Stimulated activated CD8-positive, alpha-beta memory T cell treated with anti-CD3 and anti-CD28 coated beads, Interleukin-12 subunit alpha, Interleukin-12 subunit beta, amount 100 ng/mL, for 24 hours (primary cell): Measurements from ENCODE around the gene PXDC1.

Experiments
- DNase-seq: peaks from one replicate; pipeline ENCODE4 v3.0.0-alpha.2; 2020; ENCODE audit errors: extremely low read depth

The PXDC1 gene

DNA sequence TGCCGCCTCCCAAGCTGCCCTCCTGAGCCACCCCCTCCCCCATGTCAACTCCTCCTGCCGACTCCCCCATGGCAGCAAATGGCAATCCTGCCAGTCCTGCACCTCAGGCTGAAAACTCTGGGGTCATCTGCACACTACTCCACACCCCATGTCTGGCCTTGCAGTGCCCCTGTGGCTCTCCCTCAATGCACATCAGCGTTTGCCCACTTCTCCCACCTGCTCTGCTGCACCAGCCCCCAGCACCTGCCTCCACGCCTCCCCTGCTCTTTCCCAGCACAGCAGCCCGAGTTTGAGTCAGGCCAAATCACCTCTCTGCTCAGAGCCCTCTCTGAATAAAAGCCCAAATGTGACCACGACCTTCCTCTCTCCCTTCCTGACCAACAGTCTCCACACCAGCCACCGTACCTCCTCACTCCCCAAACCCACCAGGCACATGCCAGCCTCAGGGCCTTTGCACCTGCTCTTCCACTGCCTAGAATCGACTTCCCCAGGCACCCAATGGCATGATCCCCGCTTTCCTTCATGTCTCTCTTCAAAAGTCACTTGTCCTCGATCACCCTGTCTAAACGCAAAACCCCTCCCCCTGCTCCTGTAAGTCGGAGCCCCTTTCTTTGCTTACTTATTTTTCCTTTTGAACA, 4.3 kb downstream of the PXDC1 start:
- DNase-seq = no peak

DNA sequence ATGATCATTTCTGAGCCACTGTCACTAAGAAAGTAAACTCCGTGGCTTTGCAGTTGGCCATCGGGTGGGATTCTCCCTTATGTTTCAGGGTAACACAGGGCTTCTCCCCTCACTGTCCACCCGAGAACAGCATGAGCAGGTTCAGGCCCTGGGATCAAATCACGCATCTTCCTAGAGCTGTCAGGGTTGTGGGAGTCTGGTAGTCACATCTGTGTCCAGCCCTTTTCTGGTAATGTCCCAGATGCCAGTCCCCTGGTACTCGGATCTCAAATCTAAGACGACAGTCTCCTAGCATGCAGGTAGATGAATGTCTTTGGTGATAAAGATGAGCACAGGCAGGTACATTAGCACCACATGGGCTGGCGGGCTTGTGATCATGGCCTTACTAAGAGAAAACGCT, 4.8 kb downstream of the PXDC1 start:
- no peak for DNase-seq

DNA sequence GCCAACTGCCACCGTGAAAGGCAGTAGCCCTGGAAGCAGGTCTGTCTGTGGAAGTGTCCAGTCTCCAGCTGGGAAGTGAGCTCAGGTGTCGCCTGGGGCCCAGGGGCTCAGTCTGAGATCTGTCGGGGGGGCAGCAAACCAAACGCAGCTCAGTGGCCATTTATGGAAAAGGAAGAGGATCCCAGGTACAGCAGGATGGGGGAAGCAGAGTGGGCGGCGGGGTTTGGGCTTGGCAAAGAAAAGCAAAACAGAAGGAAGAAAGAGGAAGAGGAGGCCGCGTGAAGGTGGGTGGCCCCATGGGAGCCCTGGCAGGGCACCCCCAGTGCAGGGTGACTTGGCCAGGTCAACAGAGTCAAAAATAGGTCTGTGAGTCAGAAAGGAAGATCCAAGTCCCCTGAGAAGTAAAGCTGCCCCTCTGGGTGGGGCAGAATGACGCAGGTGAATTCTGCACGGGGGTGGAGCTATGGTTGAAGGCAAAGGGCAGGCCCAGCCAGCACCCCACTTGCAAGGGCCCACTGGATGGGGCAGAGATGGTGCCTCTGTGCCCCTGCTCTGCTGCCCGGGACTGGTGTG, 5.3 kb downstream of the PXDC1 start:
- DNase-seq = no peak

DNA sequence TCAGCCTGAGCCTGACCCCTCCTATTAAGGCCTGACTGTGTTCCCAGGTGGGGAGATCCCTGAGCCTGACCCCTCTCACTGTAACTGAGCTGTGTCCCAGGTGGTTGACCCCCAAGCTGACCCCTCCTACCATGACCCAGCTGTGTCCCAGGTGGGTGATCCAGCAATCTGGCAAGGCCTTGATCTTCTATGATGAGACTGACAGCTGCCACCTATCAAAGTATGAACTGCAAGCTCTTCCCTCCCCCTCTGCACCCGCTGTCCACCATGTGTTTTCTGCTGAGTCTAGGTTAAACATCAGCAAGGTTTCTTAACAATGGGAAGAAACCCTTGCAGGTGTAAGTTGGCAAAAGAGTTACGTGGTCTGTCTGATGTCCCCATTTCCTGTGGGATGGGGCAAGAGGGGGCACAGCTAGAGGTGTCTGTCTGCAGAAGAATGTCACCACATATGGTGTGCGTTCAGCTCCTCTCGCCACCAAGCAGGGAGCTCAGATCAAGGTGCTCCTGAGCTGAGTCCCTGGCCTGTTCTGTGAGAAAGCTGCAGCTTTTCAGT, 5.9 kb downstream of the PXDC1 start:
- no peak for DNase-seq

DNA sequence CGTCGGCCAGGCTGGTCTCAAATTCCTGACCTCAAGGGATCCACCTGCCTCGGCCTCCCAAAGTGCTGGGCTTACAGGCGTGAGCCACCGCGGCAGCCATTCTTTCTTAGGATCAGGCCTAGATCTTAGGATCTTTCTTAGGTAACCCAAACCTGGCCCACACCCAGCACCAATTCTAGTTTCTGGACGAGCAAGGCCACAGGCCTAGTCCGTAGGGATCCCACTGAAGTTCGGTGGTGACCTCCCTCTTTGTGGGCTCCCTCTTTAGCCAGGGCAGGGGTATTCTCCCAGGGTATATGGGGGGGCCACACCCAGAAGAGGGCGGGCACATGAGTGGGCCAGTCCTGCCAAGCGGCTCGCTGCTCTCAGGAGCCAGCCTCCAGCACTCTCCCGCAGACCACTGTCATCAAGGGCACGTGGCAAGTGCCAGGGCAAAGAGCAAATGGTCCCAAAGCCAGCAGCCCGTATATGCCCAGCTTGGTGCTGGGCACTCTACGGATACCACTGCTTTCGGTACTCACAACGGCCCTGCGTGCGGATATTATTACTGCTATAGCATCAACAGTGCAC, 6.5 kb downstream of the PXDC1 start:
- DNase-seq = no peak

DNA sequence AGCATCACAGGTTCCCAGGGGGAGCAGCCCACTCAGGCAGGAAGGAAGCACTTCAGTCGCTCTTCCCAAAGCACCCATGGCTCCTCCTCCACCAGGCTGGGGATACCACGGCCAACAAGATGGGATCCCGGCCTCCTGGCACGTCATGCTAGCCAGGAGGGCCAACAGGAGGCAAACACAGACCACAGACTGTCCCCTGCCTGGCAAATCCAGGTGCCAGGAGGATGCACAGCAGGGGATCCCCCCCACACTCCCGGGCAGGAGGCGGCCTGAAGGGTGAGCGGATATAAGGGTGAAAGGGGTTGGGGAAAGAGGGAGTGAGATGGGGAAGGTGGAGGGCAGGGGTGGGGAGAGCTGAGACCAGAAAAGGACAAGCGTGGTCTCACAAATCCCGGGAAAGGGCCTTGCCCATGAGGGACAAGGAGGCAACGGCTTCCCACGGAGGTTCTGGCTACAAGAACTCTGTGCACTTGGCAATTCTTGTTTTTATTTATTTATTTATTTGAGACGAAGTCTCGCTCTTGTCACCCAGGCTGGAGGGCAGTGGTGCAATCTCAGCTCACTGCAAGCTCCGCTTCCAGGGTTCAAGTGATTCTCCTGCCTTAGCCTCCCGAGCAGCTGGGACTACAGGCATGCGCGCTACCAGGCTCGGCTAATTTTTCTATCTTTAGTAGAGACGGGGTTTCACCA, 7.2 kb downstream of the PXDC1 start:
- DNase-seq = no peak

DNA sequence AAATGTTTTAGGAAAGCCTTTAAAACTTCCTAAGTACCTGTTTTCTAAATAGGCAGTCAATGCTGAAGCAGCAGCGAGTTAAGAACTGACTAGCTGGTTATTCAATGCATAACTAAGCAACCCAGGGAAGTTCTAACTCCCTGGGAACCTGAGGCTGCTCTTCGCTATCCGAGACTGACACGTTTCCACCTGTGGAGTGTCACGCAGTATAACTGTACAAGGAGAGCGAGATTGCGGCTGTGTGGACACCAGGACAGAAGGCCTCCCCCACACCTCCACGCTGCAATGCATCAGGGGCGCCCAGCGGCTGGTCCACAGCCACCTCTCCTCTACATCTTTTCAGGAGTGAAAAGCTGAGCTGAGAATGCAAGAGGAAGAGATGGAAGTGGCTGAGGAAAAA, 8.0 kb downstream of the PXDC1 start:
- DNase-seq = no peak

DNA sequence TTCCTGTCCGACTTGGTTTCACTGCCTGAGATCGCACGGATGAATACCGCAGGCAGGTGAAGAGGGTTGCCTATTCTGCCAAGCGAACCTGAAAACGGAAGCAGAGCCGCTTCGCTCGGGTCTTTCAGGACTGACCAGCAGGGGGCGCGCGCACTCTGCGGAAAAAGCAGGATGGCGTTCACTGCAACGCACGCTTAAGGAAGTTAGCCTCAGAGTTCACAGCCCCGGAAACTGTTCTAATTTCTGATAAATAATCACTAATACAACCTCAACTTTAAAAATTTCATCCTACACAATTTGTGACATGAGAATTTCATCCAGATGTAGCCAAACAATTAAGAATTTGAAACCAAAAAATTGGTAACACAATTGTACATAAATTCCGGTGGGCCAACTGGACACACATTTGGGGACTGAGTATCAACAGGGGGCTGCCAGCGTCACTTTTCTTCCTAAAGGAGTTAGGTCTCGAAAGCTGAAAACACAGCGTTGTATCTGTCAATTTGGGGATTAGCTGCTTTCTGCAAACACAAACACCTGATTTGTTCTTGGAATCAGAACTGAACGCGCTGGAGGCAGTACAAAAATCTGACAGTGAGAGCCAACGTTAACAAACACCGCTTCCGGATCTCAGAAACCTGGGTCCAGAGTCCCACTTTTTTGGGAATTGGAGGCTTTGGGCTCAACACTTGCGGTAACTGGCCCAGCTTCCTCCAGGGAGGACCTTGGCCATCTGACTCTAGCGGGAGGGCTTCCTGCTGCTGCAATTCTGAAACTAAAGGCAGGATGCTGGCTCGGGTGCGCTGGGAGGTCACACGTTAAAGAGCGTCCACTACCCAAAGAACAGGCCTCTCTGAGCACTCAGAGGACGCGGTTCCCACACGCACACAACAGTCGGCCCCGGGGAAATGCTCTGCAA, 8.8 kb downstream of the PXDC1 start:
- peak; percentile 60 for DNase-seq

DNA sequence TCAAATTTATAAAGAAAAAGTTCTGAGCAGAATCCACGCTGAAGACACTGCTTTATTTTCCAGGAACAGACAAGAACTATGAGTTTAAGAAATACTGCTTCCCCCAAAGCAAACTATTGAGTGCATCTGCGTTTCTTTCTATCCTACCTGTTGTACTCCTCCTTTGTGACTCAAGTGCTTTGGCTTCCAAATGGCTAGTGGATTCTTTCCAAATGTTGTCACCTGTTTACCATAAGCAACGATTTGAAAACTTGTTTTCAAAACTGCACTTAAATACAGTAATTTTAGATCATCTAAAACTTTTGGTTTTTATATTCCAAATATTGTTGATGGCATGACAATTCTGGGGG, 9.5 kb downstream of the PXDC1 start:
- DNase-seq = no peak

DNA sequence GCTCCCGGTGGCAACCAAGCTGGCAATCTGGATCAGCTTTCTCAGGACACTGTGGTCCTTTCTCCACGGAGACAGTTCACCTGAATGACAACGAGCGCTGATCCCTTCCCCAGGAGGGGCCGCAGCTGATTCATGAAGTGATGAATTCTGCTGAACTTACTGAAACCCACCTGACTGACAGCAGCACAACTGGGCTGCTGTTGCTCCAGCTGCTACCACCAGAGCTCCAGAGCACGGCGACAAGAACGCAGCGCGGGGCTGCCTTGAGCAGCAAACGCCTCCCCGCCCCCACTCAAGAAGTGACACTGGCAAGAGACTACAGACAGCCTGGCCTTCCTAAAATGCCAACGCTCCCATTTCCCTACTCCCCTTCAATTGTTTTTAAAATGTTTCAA, 10.0 kb downstream of the PXDC1 start:
- no peak for DNase-seq

DNA sequence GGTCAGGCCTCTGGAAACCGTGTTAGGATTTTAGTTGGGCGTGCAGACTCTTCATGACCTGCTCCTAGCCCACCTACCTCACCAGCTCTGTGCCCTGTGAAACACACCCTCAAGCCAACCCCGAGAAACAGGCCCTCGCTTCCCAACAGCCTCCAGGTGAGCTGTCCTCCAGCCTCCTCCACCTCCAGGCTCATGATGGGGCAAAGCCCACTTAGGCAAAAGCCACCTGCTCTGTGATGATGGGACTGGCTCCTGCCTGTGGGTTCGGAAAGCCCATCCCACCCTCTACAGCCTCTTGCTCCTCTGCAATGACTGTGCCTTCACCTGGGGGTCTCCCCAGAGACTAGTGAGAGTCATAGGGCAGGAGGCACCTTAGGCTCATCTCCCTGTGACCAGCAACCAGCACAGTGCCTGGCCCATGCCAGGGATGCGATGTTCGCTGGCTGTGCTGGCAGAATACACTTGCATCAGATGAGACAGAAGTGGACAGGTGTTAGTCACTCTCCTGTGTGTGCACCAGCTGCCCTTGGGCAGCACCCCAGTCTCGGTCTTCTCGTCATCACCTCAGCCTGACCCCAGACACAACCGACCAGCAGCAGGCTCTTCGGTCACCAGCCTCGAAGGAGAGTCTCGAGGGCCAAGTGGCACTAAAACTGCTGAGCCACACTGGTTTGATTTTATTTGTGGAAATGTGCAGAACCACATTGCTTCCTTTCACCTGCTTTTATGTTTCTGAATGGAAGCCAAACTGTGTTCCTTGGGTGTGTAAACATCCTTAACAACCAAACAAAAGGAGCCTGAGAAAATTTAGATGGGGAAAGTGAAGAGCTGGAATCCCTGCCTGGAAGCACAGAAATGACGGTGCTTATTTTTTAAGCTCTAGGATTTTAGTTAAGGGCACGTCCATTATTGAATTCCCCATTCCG, 10.7 kb downstream of the PXDC1 start:
- no peak for DNase-seq

DNA sequence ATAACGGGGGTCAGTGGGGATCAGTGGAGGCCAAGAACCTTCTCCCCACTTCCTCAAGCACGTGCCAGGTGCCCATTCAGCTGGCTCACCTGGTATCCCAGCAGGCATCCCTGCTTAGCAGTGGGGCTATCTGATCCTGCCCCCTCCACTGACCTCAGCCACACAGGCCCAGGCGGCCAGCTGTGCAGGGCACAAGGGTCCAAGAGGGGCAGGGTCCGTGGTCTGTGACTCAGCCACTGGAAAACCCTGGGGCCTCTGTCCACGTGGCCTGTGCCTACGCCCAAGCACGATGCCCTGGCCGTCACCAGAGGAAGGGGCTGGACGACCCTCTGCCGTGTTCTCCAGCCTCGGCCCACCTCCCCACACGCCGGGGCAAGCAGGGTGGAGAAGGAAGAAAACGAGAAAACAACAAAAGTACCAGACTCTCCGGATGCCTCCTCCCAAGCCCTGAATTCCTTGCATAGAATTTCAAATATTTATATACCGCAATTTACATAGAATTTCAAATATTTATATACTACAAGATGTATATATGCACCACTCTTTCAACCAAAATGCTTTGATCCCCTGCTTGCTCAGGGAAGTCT, 12.1 kb downstream of the PXDC1 start:
- DNase-seq = no peak

DNA sequence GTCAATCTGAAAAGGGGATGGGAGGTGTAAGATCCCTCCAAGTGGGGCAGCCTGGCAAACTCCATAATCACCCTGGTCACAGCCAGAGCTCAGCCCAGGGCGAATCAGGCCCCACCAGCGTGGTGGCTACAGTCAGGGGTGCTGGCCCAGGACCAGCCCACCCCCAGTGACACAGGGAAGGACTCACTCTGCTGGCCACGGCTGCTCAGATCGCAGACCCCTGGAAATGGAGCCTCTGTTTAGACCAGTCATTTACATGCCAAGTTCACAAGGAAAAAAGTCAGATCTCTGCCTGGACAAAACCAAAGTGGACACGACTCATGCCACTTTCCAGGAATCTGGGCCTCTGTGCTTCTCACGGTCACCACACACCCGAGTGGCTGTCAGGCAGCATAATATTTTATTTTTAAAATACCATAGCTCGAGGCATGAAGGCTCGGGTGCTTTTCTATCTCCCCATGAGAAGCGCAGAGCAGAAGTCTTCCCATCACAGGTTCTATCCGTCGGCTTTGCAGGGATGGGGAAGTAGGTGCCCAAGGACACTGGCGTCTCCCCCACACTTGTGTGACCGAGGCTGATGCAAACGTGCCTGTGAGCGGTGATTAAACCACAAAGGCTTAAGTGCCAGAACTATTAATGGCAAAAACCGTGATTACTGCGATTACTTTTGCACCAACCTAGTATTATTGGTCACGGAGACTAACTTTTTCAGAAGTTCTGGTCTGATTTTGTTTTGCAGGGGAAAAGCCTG, 13.0 kb downstream of the PXDC1 start:
- DNase-seq = no peak

DNA sequence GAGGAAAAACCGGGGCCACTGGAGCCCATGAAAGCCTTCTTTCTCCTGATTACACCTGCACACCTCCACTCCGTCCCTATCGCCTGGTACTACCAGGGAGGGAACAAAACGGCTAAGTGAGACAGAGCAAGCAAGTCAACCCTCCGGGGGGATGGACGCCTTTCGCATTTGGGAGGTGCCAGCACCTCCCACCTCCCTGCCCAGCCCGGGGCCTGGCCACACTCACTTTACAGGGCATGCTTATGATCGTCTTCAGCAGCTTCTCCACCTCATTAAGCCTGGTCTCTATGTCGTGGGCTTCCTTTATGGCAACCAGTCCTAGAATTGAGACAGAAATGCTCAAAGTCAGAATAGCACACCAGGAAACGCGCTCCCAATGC, 13.7 kb downstream of the PXDC1 start:
- DNase-seq = no peak

DNA sequence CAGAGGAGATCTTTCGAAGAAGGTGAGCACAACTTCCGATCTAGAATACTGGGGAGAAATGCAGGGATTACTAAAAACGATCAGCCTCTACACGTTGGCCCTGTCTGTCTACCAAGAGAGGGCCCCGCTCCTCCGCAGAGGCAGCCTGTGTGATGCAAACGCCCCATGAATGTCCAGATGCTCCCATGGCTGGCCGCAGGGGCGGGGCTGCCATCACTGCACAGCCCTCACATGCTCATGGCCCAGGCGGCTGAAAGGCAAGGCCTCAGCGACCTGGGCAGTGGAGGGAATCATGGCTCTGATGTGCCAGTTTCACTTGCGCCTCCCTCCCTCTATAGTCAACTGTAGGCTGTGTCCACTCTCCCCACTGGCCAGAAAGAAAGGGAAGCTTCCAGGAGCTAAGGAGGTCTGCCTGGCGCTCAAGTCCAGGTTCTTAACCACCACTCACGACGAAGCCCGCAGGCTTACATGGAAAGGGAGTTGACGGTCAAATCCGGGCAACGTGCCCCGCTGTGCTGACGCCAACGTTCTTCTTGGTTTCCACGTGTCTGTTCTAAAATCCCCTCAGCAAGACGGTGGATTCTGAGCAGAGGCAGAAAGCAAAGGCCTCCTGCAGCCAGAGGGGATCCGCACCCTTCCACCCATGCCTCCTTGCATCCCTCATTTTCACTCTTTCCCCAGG, 14.2 kb downstream of the PXDC1 start:
- no peak for DNase-seq

DNA sequence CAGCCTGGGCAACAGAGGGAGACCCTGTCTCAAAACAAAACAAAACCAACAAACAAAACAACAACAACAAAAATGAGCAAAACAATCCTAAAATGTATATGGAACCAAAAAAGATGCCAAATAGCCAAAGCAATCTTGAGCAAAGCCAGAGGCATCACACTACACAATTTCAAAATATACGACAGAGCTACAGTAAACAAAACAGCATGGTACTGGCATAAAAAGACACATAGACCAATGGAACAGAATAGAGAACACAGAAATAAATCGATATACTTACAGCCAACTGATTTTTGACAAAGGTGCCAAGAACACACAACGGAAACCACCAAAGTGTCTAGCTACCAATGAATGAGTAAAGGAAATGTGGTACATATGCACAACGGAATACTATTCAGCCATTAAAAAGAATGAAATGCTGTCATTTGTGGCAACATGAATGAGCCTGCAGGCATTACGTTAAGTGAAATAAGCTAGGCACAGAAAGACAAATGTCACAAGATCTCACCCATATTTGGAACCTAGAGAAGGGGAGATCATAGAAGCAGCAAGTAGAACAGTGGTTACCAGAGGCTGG, 16.4 kb downstream of the PXDC1 start:
- DNase-seq = no peak

DNA sequence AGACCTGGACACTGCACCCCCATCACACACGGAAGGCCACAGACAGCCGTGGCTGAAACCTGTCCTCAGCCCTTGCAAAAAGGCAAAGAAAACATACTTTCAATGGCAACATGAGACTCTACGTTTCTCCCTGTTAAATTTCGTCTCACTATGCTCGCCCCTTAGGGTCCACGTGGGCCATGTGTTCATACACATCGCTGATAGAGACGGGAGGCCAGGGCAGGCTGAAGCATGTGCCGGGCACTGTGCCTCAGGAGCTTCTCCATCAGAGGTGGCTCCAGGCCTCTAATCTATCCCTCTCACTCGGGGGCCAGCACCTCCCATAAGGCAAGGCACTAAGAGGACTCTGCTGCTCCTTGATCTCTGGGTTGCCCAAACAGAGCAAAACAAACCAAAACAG, 17.5 kb downstream of the PXDC1 start:
- no peak for DNase-seq

DNA sequence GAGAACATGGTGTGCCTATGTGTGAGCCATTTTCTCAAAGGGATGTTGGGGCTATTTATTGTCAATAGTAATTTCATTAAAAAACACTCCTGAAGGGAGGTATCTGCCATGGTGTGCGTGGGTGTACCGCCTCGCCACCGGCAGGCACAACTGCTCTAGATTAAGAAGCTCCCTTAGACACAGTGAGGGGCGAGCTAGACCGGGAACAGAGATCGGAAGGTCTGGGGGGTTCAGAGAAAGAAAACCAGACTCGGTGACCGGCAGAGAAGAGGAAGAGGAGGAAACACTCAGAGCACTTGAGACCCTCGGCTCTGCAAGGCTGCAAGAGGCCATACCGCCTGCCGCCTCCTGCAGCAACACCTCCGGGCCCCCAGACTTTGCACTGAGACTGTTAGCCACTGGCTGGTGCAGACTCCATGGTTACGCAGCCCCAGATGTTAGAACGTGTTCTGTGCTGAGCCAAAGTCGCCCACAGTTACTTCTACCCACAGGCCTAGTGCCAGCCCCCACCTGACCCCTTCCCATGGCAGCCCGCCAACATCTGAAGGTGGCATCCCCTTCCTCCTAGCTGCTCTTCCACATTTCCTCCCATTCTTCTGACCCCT, 18.1 kb downstream of the PXDC1 start:
- DNase-seq = no peak
